ENCODE results near the gene CHST6. TPM values are rescaled to one million over a fixed set of nuclear protein-coding genes. Genes with fewer than 3 reads are reported as not detected.
"Not testable (repeated sequence)": the region's sequence is repeated elsewhere in the genome, so short reads cannot be mapped to it uniquely, and the experiment has no call there.

CHST6 gene
- total and polyA plus RNA-seq, 2 experiments from 2014 or later: 1.2 to 3.2 TPM

DNA sequence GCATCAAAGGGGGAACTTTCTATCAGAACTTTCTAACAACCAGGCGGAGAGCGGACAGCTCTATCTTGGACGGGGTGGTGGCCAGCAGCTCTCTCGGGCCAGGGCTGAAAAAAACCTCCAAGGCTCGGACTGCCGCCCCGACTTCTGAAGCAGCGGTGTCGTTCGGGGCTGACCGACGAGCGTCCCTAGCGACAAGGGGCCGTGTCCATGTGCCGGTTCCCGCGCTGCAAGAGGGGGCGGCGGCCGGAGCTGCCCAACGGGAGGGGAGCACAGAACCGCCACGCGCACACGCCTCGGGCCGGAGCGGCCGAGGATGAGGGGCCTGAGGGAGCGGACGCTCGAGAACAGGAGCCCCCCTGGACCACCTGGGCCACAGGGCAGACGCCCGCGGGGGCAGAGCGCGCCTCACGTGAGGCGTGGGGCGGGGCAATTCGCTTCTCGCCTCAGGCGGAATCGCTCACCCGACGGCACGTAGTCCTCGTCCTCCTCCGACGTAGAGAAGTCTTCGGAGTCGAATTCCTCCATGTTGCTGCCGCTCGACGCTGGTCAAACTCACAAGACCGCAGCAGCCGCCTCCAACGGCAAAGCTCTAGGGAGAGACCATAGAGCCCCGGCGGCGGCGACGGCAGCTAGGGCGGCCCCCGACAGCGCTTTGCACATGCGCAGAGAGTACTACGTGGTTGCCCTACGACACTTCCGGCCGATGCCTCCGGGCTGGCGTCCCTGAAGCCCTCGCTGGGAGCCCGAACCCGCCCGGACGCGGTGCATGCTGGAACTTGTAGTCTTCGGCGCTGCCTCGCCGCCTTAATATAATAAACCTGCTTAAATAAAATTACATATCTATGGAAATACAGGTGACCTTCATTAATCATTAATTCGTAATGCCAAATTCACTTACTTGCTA is 62.2 kb downstream of the CHST6 start, which contains the start of gene CFDP1:
CFDP1 (minus strand) TSS at position 676 of the 904 bp plus-strand sequence; CDS start at position 525, 151 bp downstream.
- peak; percentile 96 to 98 for DNase-seq (ENCODE audit: low read depth in 1 of 2, low spot score in 1 of 2)
- TF ChIP-seq, protein P1, sequence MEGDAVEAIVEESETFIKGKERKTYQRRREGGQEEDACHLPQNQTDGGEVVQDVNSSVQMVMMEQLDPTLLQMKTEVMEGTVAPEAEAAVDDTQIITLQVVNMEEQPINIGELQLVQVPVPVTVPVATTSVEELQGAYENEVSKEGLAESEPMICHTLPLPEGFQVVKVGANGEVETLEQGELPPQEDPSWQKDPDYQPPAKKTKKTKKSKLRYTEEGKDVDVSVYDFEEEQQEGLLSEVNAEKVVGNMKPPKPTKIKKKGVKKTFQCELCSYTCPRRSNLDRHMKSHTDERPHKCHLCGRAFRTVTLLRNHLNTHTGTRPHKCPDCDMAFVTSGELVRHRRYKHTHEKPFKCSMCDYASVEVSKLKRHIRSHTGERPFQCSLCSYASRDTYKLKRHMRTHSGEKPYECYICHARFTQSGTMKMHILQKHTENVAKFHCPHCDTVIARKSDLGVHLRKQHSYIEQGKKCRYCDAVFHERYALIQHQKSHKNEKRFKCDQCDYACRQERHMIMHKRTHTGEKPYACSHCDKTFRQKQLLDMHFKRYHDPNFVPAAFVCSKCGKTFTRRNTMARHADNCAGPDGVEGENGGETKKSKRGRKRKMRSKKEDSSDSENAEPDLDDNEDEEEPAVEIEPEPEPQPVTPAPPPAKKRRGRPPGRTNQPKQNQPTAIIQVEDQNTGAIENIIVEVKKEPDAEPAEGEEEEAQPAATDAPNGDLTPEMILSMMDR (IDR thresholded peaks at IDR 0.05; ENCODE audit: low read depth, low read length): no peak
- no peaks in the 10 kb centered on the region for H3K27me3 ChIP-seq

DNA sequence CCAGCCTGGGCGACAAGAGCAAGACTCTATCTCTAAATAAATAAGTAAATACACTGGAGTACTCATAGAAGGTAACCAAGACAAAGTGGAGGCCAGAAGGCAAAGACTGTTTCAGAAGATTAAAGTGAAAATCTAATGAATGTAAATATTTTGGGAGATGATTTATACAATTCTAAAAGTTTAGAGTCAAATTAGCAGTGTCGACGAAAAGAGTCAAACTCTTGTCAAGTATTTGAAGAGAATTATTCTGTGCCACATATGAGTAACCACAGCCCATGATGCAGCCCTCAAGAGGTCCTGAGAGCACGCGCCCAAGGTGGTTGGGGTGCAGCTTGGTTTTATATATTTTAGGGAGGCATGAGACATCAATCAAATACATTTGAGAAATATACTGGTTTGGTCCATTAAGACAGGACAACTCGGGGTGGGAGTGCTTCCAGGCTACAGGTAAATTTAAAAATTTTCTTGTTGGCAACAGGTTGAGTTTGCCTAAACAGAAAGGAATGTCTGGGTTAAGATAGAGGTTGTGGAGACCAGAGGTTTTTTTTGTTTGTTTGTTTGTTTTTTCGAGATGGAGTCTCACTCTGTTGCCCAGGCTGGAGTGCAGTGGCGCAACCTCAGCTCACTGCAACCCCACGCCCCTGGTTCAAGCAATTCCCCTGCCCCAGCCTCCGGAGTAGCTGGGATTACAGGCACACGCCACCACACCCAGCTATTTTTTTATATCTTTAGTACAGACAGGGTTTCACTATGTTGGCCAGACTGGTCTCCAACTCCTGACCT is 65.4 kb downstream of the CHST6 start:
- no peak overlapping the region for H3K4me3 ChIP-seq
- no peak overlapping the region for H3K27ac ChIP-seq
- TF ChIP-seq, protein P1 (IDR thresholded peaks at IDR 0.05; ENCODE audit: low read depth, low read length): no peak
- no peaks in the 10 kb centered on the region for H3K4me1 ChIP-seq (ENCODE audit: low read depth)
- no peak for DNase-seq (ENCODE audit: low read depth in 1 of 2, low spot score in 1 of 2)
- H3K27me3 ChIP-seq: no peaks in the 10 kb centered on the region
- H3K9me3 ChIP-seq (ENCODE audit: low read depth): no peaks in the 10 kb centered on the region
- H3K36me3 ChIP-seq: no peaks in the 10 kb centered on the region

More for the DNA sequence above, 62.2 kb downstream of the CHST6 start, which contains the start of gene CFDP1:
- Histone ChIP-seq H3K9me3 (ENCODE audit: low read depth) (no peaks in the 10 kb centered on the region), H3K4me1 (ENCODE audit: low read depth) (no peaks in the 10 kb centered on the region), H3K36me3 (no peaks in the 10 kb centered on the region), H3K27ac (peak within 1 kb of the TSS; percentile 86), H3K4me3 (peak within 1 kb of the TSS; percentile 51)

DNA sequence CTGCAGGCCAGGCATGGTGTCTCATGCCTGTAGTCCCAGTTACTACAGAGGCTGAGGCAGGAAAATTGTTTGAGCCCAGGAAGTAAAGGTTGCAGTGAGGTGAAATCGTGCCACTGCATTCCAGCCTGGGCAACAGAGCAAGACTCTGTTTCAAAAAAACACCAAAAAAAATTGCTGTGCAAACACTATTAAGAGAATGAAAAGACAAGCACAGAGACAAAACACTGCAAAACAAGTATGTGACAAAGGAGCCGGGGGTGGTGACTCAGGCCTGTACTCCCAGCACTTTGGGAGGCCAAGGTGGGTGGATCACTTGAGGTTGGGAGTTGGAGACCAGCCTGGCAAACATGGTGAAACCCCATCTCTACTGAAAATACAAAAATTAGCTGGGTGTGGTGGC is 68.7 kb downstream of the CHST6 start:
- H3K27ac ChIP-seq; H3K27me3 ChIP-seq; H3K4me1 ChIP-seq (ENCODE audit: low read depth); H3K4me3 ChIP-seq; H3K36me3 ChIP-seq; H3K9me3 ChIP-seq (ENCODE audit: low read depth): not testable (repeated sequence)
- peak in 1 of 2 donors; percentile 12 for DNase-seq (ENCODE audit: low read depth in 1 of 2, low spot score in 1 of 2)

DNA sequence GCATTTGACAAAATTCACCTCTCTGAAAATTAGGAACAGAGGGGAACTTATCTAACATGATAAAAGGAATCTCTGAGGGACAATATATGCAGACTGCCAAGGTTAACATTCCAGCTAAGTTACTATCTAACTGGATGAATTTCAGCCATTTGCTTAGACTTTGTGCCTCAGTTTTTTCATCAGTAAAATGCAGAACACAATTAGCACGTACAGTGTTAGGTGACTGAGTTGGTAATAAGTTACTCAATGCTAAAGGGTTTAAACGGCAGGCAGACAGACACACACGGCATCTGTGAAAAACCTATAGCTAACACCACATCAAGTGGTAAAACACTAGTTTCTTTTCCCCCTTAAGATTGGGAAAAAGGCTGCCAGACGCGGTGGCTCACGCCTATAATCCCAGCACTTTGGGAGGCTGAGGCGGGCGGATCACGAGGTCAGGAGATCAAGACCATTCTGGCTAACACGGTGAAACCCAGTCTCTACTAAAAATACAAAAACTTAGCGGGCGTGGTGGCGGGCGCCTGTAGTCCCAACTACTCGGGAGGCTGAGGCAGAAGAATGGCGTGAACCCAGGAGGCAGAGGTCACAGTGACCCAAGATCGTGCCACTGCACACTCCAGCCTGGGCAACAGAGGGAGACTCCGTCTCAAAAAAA is 71.0 kb downstream of the CHST6 start:
- H3K27ac ChIP-seq: peak overlapping the region; percentile 43
- not testable (repeated sequence) for H3K4me1 ChIP-seq (ENCODE audit: low read depth); H3K36me3 ChIP-seq; H3K9me3 ChIP-seq (ENCODE audit: low read depth); H3K27me3 ChIP-seq; H3K4me3 ChIP-seq
- peak in 1 of 2 donors; percentile 6 for DNase-seq (ENCODE audit: low read depth in 1 of 2, low spot score in 1 of 2)

DNA sequence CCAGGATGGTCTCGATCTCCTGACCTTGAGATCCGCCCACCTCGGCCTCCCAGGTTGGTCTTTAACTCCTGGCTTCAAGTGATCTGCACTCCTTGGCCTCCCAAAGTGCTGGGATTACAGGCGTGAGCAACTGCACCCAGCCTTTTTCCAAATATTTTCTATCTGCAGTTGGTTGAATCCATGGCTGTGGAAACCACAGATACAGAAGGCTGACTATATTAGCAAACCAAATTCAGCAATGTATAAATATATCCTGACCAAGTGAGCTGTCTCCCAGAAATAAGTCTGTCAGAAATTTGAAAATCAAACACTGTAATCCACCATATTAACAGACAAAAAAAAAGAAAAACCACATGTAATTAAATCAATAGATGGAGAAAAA is 71.5 kb downstream of the CHST6 start:
- no peaks in the 10 kb centered on the region for H3K36me3 ChIP-seq

More for the DNA sequence above, 71.5 kb downstream of the CHST6 start:
- Histone ChIP-seq H3K9me3 (ENCODE audit: low read depth) (no peaks in the 10 kb centered on the region), H3K27me3 (no peaks in the 10 kb centered on the region), H3K4me3 (no peak overlapping the region), H3K4me1 (ENCODE audit: low read depth) (peaks cover 5% of the 10 kb centered on the region), H3K27ac (peak overlapping the region; percentile 43)
- no peak for DNase-seq (ENCODE audit: low read depth in 1 of 2, low spot score in 1 of 2)
- TF ChIP-seq, protein P1 (IDR thresholded peaks at IDR 0.05; ENCODE audit: low read depth, low read length): no peak

Other genes starting within 250 kb of the CHST6 start
- gene BCAR1, start 243.8 kb downstream of the CHST6 start, total RNA-seq: 105 and 121 TPM in 2 replicates
- gene BCAR1, start 243.8 kb downstream of the CHST6 start, polyA plus RNA-seq: 83.7 and 106 TPM in 2 replicates
- gene CFDP1, start 61.9 kb downstream of the CHST6 start, total RNA-seq: 78.1 and 103 TPM in 2 replicates
- 114 and 116 TPM in 2 replicates for gene CFDP1, start 61.9 kb downstream of the CHST6 start, polyA plus RNA-seq
- 14.5 and 29.0 TPM in 2 replicates for gene TMEM170A, start 30.8 kb downstream of the CHST6 start, total RNA-seq
- 22.7 and 27.2 TPM in 2 replicates for gene TMEM170A, start 30.8 kb downstream of the CHST6 start, polyA plus RNA-seq
- 0.35 and 0.66 TPM in 2 replicates for gene CHST5, start 40.7 kb upstream of the CHST6 start, total RNA-seq
- 0.05 TPM in 1 of 2 replicates, not detected in the other for gene CHST5, start 40.7 kb upstream of the CHST6 start, polyA plus RNA-seq
- 17.1 and 23.7 TPM in 2 replicates for gene TMEM231, start 60.8 kb upstream of the CHST6 start, total RNA-seq
- 20.3 and 21.5 TPM in 2 replicates for gene TMEM231, start 60.8 kb upstream of the CHST6 start, polyA plus RNA-seq
- 125 and 139 TPM in 2 replicates for gene GABARAPL2, start 70.9 kb upstream of the CHST6 start, total RNA-seq
- 426 and 456 TPM in 2 replicates for gene GABARAPL2, start 70.9 kb upstream of the CHST6 start, polyA plus RNA-seq
- gene ADAT1, start 127.8 kb upstream of the CHST6 start, total RNA-seq: 52.4 and 66.1 TPM in 2 replicates
- gene ADAT1, start 127.8 kb upstream of the CHST6 start, polyA plus RNA-seq: 21.6 and 23.3 TPM in 2 replicates
- gene KARS1, start 152.2 kb upstream of the CHST6 start, total RNA-seq: 106 and 114 TPM in 2 replicates
- gene KARS1, start 152.2 kb upstream of the CHST6 start, polyA plus RNA-seq: 132 and 160 TPM in 2 replicates
- gene TERF2IP, start 152.3 kb upstream of the CHST6 start, total RNA-seq: 45.3 and 79.8 TPM in 2 replicates
- 66.6 and 85.1 TPM in 2 replicates for gene TERF2IP, start 152.3 kb upstream of the CHST6 start, polyA plus RNA-seq
- gene CPHXL2, start 181.6 kb upstream of the CHST6 start, total RNA-seq: not detected in 2 replicates
- gene CPHXL2, start 181.6 kb upstream of the CHST6 start, polyA plus RNA-seq: 0.70 TPM in 1 of 2 replicates, not detected in the other
- gene DUXB, start 206.0 kb upstream of the CHST6 start, total RNA-seq: not detected in 2 replicates
- 0.37 TPM in 1 of 2 replicates, not detected in the other for gene DUXB, start 206.0 kb upstream of the CHST6 start, polyA plus RNA-seq
- gene CPHXL, start 231.0 kb upstream of the CHST6 start, total RNA-seq: not detected in 2 replicates
- gene CPHXL, start 231.0 kb upstream of the CHST6 start, polyA plus RNA-seq: 0.37 TPM in 1 of 2 replicates, not detected in the other